HS-27A (cell line): ENCODE measurements around the gene KCNQ1.
A peak's percentile ranks its signal among the peaks of the same experiment; 100 is the strongest.

ENCODE experiments used
- DNase-seq: peaks from one replicate; pipeline ENCODE4 v3.0.0-alpha.2; 2012; ENCODE audit warnings: low read depth, missing footprints

The KCNQ1 gene

DNA sequence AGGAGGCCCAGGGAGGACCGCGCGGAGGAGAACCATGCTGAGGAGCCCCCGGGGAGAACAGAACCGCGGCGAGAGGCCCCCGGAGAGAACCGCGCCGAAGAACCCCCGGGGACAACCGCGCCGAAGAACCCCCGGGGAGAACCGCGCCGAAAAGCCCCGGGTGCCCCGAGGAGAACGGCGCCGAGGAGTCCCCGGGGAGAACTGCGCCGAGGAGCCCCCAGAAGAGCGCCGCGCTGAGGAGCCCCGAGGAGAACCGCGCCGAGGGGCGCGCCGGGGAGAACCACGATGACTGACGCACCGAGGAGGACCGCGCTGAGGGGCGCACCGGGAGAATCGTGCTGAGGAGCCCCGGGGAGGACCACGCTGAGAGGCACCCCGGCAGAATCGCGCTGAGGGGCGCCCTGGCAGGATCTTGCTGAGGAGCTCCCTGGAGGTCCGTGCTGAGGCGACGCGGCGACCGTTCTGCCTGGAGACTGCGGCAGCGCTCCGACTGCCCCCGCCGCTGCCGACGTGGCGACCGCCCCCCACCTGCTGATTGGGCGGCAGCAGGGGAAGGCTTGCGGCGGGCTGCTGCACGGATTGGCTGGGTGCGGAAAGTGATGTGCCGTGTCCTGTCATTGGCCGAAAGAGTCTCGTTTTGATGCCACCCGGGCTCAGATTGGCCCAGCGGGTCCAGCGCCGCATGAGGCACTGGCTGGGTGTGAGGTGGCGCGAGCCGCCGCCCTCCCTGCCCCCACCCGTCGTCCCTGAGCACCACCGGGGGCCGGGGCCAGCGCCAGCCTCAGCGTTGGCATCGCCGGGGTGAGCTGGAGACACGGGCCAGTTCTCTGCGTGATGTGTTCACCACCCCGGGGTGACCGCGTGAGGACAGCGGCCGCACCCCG, 255.0 kb downstream of the KCNQ1 start, which contains the start of gene KCNQ1OT1:
Gene KCNQ1OT1, minus strand, starts transcription at position 464 of the 884 bp plus-strand sequence.
- DNase-seq = peak; percentile 64

DNA sequence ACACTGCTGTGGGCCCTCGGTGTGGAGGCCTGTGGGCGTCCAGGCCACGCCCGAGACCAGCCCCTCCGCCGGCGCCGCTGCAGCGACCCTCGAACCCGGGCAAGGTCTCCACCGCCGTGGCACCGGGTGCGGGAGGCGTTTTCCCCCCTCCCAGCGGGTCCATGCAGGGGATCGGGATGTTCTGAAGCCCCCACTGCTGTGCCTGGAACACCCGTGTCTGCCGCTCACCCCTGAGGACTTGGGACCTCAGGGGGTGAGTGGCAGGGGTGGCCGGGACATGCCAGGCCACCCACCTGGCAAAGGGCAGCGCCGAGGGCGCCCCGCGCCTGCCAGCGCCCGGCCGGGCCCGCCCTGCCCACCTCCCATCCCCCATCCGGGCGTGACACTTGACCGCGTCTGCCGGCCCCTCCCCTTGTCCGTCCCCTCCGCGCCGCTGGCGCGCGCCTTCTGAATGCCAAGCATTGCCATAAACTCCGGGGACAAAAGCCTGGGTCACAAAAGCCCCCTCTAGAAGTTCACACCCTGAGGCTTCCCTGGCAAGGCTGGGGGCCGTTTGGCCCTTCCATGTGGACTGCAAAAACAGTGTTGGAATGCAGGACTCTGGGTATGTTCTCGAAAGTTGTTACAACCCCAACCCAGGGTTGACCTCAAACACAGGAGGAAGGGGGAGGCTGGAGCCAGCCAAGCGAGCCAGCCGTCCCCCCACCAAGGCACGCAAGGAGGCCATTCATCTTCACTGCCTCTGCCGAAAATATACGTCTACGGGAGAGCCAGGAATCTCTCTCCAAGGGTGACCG, 255.8 kb downstream of the KCNQ1 start:
- DNase-seq = no peak

DNA sequence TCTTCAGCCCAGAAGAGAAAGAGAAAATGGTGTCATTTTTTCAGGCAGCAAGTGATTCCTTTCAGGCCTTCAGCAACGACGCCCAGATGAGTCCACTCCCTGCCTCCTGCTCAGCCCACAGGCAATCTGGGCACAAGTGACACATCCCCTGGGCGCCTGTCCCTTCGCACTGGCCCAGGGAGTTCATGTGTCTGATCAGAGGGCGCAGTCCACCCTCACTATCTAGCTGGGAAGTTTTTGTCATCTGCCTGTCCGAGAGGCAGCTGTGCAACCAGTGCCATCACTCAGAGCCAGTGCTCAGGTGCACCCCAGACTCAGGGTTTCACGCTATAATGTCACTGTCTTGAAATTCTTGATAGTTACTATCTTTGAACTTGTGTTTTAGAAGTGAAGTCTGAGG, 256.4 kb downstream of the KCNQ1 start:
- DNase-seq = no peak

DNA sequence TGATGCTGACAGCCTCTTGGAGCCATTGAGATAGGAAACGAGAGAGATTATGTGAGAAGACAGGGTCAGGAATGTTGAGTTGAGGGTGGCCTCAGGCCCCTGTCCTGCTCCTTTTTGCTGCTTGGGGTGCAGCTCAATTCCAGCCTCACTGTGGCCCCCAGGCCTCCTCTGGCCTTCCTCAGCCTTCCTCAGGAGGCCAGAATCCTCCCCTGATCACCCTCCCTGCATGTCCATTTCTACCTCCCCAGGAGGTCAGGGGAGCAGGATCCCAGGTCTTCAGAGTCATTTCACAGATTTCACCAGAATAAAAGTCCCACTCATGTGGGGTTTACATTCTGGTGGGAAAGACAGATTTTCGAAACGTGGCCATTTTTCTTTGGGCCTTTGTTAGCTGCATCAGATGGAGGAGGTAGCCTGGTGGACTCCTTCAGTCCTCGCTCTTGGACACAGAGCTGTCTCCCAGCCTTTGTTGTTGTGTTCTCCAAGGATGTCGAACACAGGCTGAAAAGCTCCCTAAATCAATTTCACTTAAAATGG, 257.2 kb downstream of the KCNQ1 start:
- DNase-seq = no peak

DNA sequence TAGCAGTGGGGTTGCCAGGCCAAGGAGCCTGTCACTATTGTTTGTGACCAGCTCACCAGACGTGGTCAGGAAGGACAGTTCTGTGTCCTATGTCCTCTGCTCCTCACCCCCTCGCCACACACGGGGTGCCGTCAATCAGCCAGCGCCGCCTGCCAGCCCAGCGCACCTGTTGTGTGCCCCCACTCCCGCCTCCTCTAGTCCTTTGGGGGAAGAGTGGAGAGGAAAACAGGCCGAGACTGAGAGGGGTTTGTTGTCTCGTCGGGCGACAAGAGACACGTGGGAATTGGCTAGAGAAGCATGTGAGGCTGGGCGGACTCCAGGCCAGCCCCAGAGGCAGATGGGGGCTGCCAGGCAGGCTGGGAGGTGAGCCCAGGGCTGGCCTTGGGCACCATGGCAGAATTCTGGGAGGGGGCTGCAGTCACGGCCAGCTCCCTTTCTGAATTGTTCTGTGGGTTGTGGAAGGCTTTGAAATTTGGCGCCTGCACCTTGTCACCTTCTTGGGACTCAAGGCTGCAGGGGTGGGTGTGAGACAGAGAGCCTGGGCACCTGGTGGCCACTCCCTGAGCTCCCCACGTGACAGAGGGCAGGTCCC, 258.1 kb downstream of the KCNQ1 start:
- DNase-seq = no peak

DNA sequence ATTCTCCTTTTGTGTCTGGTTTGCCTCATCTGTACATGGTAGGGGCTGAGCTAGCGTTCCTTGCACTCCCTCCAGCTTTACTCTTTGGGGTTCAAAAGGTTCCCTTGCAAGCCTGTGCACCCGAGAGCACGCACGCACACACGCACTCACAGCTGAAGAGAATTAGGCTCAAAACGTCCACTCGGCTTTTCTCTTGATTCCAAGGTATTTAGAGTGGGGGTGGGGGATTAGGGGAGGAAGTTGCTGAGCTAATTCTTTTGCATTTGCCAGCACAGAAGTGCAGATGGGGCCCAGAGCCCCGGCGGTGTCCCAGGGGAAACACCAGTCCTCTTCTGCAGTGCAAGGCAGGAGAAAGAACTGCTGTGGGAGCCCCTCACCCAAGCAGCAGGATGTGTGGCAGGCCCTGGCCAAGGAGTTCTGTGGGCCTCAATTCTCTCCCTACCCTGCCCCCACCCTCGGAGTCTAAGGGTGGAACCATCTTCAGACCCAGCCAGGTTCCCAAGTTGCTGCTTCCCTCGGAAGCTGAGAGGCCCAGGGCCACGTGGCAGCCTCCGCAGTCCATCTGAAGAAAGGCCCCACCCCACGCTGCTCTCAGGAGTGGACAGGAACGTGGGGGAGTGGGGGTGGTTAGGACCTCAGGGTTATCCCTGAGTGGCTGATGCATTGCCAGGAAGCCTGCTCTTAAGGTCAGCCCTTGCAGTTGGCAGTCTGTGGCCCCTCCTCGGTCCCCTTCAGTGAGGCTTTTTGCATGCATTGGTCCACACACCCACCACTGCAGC, 258.7 kb downstream of the KCNQ1 start:
- DNase-seq = no peak

DNA sequence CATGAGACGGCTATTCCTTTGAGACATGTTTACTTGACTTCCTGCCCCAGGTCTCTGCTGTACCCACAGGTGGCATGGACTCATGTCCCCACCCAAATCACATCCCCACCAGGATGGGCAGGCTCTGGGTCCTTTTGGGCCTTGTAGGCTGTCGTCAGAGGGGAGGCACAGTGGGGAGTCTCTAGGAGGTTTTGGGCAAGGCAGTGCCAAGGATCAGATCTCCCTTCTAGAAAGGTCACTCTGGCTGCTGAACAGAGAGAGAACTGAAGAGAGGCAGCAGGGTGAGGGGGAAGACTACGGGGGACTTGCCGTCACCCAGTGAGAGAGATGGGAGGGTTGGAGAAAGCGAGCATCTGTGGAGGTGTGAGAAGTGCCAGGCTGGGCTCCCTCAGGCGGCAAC, 259.5 kb downstream of the KCNQ1 start:
- no peak for DNase-seq

DNA sequence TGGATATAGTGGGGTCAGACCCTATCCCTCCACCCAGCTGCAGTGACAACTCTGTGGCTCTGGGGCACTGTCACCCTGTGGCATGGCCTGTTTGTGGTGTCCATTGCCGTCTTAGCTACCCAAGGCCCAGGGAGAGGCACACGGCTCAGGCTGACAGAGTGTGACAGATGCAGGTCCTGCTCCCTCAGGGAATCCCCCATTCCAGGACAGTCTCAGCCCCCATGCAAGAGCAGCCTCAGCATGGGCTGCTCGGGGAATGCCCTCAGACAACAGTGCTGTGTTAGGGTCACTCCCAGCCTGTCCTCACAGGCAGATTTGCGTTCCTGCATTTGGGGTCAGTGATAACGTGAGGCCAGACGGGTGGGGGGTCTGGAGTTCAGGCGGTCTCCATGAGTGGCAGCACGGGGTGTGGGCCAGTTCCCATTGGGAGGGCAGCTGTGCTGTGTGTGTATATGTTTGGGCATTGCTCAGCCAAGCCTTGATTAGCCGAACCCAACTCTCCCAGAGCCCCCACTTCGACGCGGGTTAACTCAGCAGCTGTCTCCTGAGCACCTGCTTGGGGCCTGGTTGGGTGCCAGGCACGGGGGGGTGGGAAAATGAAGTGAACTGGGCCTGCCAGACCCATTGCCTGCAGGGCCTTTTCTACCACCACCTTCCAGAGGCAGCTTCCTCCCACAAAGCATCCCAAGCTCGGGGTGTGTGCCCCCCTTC, 260.2 kb downstream of the KCNQ1 start:
- no peak for DNase-seq

DNA sequence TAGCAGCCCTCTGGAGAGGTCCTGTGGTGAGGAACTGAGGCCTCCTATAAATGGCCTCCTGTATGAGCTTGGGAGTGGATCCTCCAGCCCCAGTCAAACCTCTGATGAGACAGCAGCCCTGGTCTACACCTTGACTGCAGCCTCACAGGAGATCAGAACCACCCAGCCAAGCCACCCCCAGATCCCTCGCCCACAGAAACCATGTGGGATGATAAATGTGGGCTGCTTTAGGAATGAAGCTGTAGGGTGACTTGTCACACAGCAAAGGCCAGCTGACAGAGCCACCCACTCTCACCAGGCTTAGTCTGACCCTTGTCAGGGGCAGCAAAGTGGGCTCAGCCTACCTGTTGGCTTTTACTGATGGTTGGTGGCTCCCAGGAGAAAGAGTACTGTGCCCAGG, 261.5 kb downstream of the KCNQ1 start:
- DNase-seq = no peak

DNA sequence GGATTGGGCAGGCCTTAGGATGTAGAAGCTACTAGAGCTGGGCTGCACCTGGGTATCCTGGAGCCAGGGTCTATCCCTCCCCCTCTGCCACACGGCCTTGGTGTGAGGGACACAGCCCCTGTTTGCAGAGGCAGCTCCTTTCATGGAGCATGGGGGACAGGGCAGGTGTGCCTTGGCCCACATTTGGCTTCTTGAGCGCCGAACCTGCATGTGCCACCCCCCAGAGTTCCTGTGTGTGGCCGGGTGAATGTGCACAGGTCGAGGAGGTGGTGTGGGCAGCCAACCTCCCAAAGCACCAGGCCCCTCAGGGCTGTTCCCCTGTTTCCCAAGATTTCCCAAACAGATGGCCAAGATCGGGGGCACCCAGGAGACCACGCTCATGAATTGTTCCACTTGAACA, 262.9 kb downstream of the KCNQ1 start:
- DNase-seq = no peak

DNA sequence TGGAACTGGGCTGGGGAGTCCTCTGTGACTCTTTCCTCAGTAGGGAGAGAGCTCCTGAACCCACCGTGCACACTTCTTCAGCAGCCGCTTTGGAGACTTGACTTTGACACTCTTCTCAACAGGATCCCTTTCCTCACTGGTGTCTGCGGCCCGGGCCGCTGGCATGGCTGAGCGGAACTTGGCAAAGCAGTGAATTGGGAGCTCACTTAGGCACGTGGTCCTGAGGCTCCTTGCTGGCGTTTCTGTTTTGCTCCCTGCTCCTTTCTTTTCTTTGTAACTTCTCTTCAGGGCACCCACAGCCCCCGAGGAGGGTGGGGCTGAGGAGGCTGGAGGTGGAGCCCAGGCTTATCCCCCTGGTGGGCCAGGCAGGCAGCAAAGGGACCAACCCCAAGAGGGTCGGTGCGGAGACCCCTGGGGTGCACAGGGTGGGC, 263.4 kb downstream of the KCNQ1 start:
- DNase-seq = no peak

DNA sequence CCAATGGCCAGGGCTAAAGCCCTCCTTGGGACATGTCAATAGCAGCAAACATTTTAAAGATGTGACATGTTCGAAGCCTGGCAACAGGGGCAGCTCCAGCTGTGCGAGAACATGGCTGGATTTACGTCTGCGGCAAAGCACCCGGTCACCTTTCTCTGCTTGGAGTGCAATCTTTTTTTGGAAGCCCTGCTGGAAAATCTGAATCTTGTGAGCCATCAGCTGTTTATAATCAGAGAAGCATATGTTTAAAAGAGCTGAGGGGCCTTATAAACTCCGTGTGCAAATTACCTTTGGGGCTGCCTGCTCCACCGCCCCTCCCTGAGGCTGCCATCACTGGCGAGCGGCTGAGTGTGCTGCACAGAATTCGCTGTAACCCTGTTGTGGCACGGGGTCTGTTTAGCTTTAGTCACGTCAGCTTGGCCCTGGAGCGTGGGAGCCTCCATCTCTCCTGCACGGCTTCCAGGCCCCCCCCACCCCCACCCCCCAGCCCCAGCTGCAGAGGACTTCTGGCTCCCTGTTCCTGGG, 264.0 kb downstream of the KCNQ1 start:
- DNase-seq = no peak

DNA sequence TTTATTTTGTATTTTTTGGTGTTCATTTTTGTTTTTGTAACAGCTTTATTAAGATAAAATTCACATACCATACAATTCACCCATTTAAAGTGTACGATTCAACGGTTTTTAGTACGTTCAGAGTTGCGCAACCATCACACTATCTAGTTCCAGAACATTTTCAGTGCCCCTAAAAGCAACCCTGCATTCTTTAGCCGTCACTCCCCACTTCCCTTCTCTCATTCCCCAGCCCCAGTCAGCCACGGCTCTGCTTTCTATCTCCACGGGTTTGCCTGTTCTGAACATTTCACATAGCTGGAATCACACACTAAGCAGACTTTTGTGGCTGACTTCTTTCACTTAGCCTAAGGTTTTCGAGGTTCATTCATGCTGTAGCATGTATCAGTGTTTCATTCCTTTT, 264.6 kb downstream of the KCNQ1 start:
- no peak for DNase-seq

DNA sequence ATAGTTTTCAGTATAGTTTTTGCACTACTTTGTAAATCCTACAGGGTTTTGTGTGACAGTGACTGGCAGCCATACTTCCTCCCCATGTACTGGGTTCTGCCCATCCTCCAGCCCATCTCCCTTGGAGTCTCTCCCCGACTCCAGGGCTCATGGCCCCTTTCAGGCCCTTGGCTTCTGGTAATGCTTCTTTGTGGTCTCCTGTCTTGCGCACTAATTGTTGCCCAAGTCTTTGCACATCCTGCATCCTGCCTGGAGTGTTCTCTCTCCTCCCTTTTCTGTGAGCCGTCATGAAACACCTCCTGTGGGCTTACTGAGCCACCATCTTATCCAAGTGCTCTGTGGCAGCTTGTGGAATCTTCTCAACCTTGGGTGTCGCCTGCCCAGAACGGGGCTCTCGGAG, 266.4 kb downstream of the KCNQ1 start:
- DNase-seq = no peak

DNA sequence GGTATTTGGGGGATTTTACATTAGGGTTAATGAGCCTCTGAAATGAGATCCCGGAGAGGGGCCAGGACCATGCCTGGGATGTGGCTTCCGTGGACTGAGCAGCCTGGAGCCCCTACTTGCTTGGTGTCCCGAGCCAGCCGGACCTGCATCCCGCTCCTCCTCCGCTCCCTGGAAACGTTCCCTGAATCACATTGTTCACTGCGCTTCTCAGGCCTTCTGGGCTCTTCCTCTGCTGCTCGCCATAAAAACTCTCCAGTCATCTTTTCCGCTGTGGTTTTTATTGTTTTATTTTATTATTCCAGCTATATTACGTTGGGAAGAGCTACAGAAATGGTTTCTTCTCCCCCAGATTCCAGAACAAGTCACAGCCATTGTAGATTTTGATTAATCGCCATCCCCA, 268.3 kb downstream of the KCNQ1 start:
- no peak for DNase-seq

DNA sequence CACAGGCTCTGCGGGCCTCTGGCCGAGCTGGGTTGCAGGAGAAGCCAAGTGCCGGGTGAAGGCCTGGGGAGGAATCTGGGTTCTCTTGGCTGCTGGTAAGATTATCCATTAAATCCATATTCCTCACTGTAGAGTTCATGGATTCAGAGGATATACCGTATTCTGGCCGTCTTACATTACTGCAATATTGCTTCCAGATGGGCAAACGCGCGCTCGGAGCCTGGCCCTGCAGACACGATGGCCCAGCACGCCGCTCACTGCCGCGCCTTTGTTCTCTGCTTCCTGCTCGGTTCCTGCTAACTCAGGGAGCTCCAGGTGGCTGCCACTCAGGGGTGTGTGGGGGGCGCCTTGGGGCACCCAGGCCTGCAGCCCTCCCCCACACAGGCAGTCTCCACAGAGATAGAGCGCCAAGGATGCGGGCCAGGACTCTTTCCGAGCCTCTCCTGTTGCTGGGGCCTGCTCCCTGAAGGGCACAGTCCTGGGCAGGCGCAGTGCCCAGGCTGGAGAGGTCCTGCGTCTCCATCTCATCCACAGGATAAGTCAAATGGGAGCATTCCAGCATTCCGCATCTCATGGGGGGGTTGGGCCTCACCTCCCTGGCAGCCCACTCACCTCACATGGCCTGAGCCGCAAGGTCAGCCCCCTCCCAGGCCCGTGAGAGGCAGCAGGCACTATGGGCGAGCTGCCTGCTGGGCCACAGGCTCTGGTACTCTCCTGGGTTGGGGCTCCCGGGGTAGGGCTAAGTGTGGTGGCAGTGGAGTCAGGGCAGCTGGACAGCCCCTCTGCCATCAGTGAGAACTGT, 269.1 kb downstream of the KCNQ1 start:
- no peak for DNase-seq

DNA sequence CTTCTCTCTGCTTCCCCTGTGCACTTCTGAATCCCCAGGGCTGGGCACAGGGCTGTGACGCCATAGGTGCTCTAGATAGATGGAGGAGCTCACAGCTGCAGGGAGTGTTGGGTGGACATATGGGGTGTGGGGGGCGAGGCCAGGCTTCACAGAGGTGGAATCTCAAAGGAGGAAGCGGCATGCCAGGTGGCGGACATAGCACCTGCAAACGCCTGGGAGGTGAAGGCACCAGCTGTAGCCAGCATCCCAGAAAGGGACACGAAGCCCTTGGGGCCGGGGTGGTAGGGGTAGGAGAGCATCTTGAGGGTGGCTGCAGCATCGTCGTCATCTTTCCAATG, 269.6 kb downstream of the KCNQ1 start:
- DNase-seq = no peak

DNA sequence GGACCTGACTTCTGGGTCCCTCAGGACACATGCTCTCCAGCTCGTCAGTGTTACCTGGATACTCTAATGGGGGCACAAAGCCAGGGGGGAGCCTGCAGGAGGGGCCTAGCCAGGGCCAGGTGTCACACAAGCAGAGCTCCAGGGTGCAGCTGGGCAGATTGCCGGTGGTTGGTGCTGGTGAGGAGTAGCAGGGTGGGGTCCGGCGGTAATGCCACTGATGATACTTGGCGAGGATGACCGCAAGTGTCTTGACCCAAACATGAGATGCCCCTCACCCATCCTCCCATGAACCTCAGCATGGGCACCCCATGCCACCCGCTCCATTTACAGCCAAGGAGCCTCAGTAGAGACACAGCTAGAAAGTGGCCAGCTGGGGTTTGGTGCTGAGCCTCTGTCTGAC, 270.1 kb downstream of the KCNQ1 start:
- no peak for DNase-seq

DNA sequence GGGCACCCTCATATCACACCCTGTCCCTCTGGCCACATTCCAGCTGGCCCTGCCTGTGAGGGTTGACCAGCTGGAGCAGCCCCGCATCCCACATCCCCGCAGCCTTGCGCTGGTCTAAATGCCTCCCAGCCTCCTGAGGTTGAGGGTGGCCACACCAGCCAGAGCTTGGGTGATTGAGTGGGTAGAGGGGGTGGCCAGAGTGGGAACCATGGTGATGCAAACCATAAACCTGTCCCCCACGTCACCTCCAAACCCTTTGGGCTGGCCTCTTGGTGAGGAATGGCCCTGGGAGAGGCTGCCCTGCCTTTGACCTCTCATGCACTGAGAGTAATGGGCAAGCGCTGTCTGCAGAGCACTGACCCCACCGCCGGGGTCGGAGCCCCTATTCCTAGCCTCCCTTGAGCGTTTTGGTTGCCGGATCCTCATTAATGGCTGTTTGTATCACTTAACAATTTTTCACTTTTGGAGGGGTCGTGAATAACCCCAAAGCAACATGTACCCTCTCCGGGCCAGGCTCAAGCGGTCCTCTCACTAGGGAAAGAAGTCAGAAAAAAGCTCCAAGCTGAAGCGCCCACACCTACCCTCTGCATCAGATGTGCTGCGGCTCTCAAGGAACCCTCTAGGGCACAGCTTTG, 271.0 kb downstream of the KCNQ1 start:
- DNase-seq = no peak
